HepG2 (cell line): ENCODE data around the gene EIF4G2. TPM values are rescaled to one million over a fixed set of nuclear protein-coding genes. Genes with fewer than 3 reads are reported as not detected.

Experiments
- DBP ChIP-seq: sonication (generic); formaldehyde crosslinking; IDR thresholded peaks from 2 replicates; pipeline ENCODE4 v1.4.0; 2020; ENCODE audit warnings: missing genetic modification reagents; ENCODE audit errors: not compliant biosample characterization
- FOXP1 ChIP-seq, 2 experiments: fragments of 450-650 bp in 1 of 2; IDR thresholded peaks; 2 replicates each; pipeline ENCODE4 v1.6.1; 2017 to 2018; ENCODE audit warnings: antibody characterized with exemption in 1 of 2
- IKZF4 ChIP-seq: sonication (generic); formaldehyde crosslinking; IDR thresholded peaks from 2 replicates; pipeline ENCODE4 v1.5.1; 2020; ENCODE audit warnings: borderline replicate concordance, mild to moderate bottlenecking, low read depth, missing genetic modification reagents; ENCODE audit errors: not compliant biosample characterization
- JARID2 ChIP-seq: sonication (generic); formaldehyde crosslinking; IDR thresholded peaks from 2 replicates; pipeline ENCODE4 v1.8.1; 2023; ENCODE audit warnings: missing genetic modification reagents, inconsistent platforms; ENCODE audit not compliant: insufficient replicate concordance
- JUN ChIP-seq: sonication (generic); formaldehyde crosslinking; IDR thresholded peaks from 2 replicates; pipeline ENCODE4 v1.4.0; 2020; ENCODE audit warnings: mild to moderate bottlenecking, missing genetic modification reagents
- PHF5A ChIP-seq: IDR thresholded peaks from one replicate; pipeline ENCODE4 v1.6.1; 2018; ENCODE audit warnings: low read depth, missing genetic modification reagents; ENCODE audit not compliant: unreplicated experiment
- PITX1 ChIP-seq: sonication (generic); formaldehyde crosslinking; IDR thresholded peaks from 2 replicates; pipeline ENCODE4 v1.5.1; 2020; ENCODE audit warnings: mild to moderate bottlenecking, missing genetic modification reagents
- PRDM15 ChIP-seq: sonication (generic); formaldehyde crosslinking; IDR thresholded peaks from 2 replicates; pipeline ENCODE4 v1.4.0; 2020; ENCODE audit warnings: missing genetic modification reagents
- PTBP1 ChIP-seq: fragments of 200-400 bp; formaldehyde crosslinking; IDR thresholded peaks from 2 replicates; pipeline ENCODE4 v1.6.1; 2018; ENCODE audit warnings: low read length, low read depth; ENCODE audit not compliant: poor library complexity, severe bottlenecking
- RFXANK ChIP-seq: IDR thresholded peaks from 2 replicates; pipeline ENCODE4 v1.6.1; 2016
- SIX4 ChIP-seq: sonication (generic); formaldehyde crosslinking; IDR thresholded peaks from 2 replicates; pipeline ENCODE4 v1.4.0; 2020; ENCODE audit warnings: missing genetic modification reagents
- TBX3 ChIP-seq: fragments of 450-650 bp; IDR thresholded peaks from 2 replicates; pipeline ENCODE4 v1.6.1; 2017; ENCODE audit warnings: antibody characterized with exemption, mild to moderate bottlenecking, inconsistent platforms, borderline replicate concordance
- XRCC5 ChIP-seq: fragments of 200-400 bp; formaldehyde crosslinking; optimal IDR thresholded peaks from 2 replicates; pipeline ENCODE3; 2017; ENCODE audit warnings: mild to moderate bottlenecking, low read length
- ZFP1 ChIP-seq: IDR thresholded peaks from 2 replicates; pipeline ENCODE4 v1.6.1; 2016
- ZNF251 ChIP-seq: sonication (generic); formaldehyde crosslinking; IDR thresholded peaks from 2 replicates; pipeline ENCODE4 v1.9.0; 2021; ENCODE audit warnings: mild to moderate bottlenecking, missing genetic modification reagents
- ZNF615 ChIP-seq: sonication (generic); formaldehyde crosslinking; IDR thresholded peaks from 2 replicates; pipeline ENCODE4 v1.5.0; 2020; ENCODE audit warnings: mild to moderate bottlenecking, missing genetic modification reagents, borderline replicate concordance
- polyA plus RNA-seq, 8 experiments: library from polyadenylated mRNA; depleted of rRNA in 3 of 8; stranded (reverse) in 7 of 8; unstranded in 1 of 8; fragments of >200 nt; fragmentation: Illumina TruSeq in 4 of 8; extraction: Trizol in 4 of 8; gene quantifications; 2 replicates each; pipeline versions ENCODE4 v1.2.1 to v1.2.3, GENCODE V29; 2011 to 2016; ENCODE audit warnings: low read depth in 4 of 8, missing spikeins in 1 of 8, mixed read lengths in 1 of 8; ENCODE audit not compliant: insufficient read depth in 1 of 8
- total RNA-seq, 5 experiments: library from RNA; depleted of rRNA; stranded (reverse); fragments of >200 nt; fragmentation: Illumina TruSeq; extraction: Trizol; gene quantifications; 2 replicates each; pipeline ENCODE4 v1.2.3, GENCODE V29; 2016; ENCODE audit warnings: low read depth in 1 of 5
- TF ChIP-seq, protein P1 (sequence below): sonication (generic); formaldehyde crosslinking; IDR thresholded peaks from 2 replicates; pipeline ENCODE4 v1.5.0; 2020; ENCODE audit warnings: missing genetic modification reagents
- TF ChIP-seq, protein P2 (sequence below): sonication (generic); formaldehyde crosslinking; IDR thresholded peaks from 2 replicates; pipeline ENCODE4 v1.4.0; 2020; ENCODE audit warnings: missing genetic modification reagents
- TF ChIP-seq, protein P3 (sequence below): IDR thresholded peaks from 2 replicates; pipeline ENCODE4 v1.6.1; 2016; ENCODE audit warnings: control low read depth
- TF ChIP-seq, protein P4 (sequence below), 2 experiments: fragments of 450-650 bp in 1 of 2; sonication (generic) in 1 of 2; formaldehyde crosslinking; IDR thresholded peaks; 2 replicates each; pipeline versions ENCODE4 v1.5.0 to v1.8.0; 2020 to 2022; ENCODE audit warnings: mild to moderate bottlenecking in 1 of 2, missing genetic modification reagents in 1 of 2

The EIF4G2 gene
- total and polyA plus RNA-seq, 2 of the 13 experiments (the other 11 are each of a cell fraction or from before 2014, with no cell fraction given): 362 to 546 TPM

GRCh38 chr11:10808553-10809372 lies at the start of gene EIF4G2 (continued):
- peak; percentile 63 for TF ChIP-seq PRDM15 (CRISPR knock-in tag)
- TF ChIP-seq XRCC5: no peak
- TF ChIP-seq, protein P1, sequence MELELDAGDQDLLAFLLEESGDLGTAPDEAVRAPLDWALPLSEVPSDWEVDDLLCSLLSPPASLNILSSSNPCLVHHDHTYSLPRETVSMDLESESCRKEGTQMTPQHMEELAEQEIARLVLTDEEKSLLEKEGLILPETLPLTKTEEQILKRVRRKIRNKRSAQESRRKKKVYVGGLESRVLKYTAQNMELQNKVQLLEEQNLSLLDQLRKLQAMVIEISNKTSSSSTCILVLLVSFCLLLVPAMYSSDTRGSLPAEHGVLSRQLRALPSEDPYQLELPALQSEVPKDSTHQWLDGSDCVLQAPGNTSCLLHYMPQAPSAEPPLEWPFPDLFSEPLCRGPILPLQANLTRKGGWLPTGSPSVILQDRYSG (CRISPR knock-in tag): no peak; the same call in none of the 2 replicates
- TF ChIP-seq PTBP1: no peak
- TF ChIP-seq IKZF4 (CRISPR knock-in tag): peak; percentile 33
- TF ChIP-seq, protein P2, sequence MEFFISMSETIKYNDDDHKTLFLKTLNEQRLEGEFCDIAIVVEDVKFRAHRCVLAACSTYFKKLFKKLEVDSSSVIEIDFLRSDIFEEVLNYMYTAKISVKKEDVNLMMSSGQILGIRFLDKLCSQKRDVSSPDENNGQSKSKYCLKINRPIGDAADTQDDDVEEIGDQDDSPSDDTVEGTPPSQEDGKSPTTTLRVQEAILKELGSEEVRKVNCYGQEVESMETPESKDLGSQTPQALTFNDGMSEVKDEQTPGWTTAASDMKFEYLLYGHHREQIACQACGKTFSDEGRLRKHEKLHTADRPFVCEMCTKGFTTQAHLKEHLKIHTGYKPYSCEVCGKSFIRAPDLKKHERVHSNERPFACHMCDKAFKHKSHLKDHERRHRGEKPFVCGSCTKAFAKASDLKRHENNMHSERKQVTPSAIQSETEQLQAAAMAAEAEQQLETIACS (CRISPR knock-in tag): no peak
- peak; percentile 14; the same call in 1 of the 2 replicates for TF ChIP-seq PITX1 (CRISPR knock-in tag)
- no peak for TF ChIP-seq JARID2 (CRISPR knock-in tag)
- 0 out of 2 replicates have a peak, but pooled peaks have one; percentile 44 for TF ChIP-seq ZFP1 (CRISPR knock-in tag)
- no peak for TF ChIP-seq JUN (CRISPR knock-in tag)
- TF ChIP-seq PHF5A (CRISPR knock-in tag): no peak
- TF ChIP-seq, protein P3, sequence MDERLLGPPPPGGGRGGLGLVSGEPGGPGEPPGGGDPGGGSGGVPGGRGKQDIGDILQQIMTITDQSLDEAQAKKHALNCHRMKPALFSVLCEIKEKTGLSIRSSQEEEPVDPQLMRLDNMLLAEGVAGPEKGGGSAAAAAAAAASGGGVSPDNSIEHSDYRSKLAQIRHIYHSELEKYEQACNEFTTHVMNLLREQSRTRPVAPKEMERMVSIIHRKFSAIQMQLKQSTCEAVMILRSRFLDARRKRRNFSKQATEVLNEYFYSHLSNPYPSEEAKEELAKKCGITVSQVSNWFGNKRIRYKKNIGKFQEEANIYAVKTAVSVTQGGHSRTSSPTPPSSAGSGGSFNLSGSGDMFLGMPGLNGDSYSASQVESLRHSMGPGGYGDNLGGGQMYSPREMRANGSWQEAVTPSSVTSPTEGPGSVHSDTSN (CRISPR knock-in tag): peak; percentile 50; the same call in 1 of the 2 replicates
- TF ChIP-seq RFXANK (CRISPR knock-in tag): peak; percentile 89
- TF ChIP-seq FOXP1 (IDR thresholded peaks at IDR 0.05): no peak
- no peak for TF ChIP-seq FOXP1 (CRISPR knock-in tag; IDR thresholded peaks at IDR 0.05)
- no peak for TF ChIP-seq TBX3
- TF ChIP-seq SIX4 (CRISPR knock-in tag): 0 out of 2 replicates have a peak, but pooled peaks have one; percentile 9
- TF ChIP-seq DBP: peak; percentile 45
- 0 out of 2 replicates have a peak, but pooled peaks have one; percentile 48 for TF ChIP-seq ZNF251 (CRISPR knock-in tag)
- TF ChIP-seq ZNF615 (CRISPR knock-in tag): no peak
- TF ChIP-seq, protein P4, sequence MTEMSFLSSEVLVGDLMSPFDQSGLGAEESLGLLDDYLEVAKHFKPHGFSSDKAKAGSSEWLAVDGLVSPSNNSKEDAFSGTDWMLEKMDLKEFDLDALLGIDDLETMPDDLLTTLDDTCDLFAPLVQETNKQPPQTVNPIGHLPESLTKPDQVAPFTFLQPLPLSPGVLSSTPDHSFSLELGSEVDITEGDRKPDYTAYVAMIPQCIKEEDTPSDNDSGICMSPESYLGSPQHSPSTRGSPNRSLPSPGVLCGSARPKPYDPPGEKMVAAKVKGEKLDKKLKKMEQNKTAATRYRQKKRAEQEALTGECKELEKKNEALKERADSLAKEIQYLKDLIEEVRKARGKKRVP (CRISPR knock-in tag; IDR thresholded peaks at IDR 0.05): peak in 1 of 2 experiments; percentile 78; a peak in 2 of 4 replicates
